PFSK-1 (cell line): ENCODE measurements around the gene FOXK1.

Source experiments
- FOXP2 ChIP-seq: optimal IDR thresholded peaks from 2 replicates; pipeline ENCODE3; 2011; ENCODE audit warnings: borderline replicate concordance, control low read depth, inconsistent platforms; ENCODE audit not compliant: insufficient read depth; ENCODE audit errors: extremely low read length, extremely low read depth
- POLR2AphosphoS5 ChIP-seq: IDR thresholded peaks from 2 replicates; pipeline ENCODE4 v1.6.1; 2012; ENCODE audit warnings: low read depth, mild to moderate bottlenecking, control low read depth, low read length, moderate library complexity
- REST ChIP-seq, 2 experiments: IDR thresholded peaks; 2 replicates each; pipeline versions ENCODE4 v1.6.1 to v1.8.0; 2011 to 2012; ENCODE audit warnings: low read depth in 2 of 2, low read length in 2 of 2, control low read depth in 1 of 2, inconsistent platforms in 1 of 2, mild to moderate bottlenecking in 1 of 2, moderate library complexity in 1 of 2; ENCODE audit not compliant: insufficient read depth in 1 of 2
- SIN3A ChIP-seq: IDR thresholded peaks from 2 replicates; pipeline ENCODE4 v1.6.1; 2012; ENCODE audit warnings: mild to moderate bottlenecking, low read length, moderate library complexity, borderline replicate concordance; ENCODE audit not compliant: insufficient read depth
- TAF1 ChIP-seq: IDR thresholded peaks from 2 replicates; pipeline ENCODE4 v1.6.1; 2012; ENCODE audit warnings: low read length, control low read depth, borderline replicate concordance; ENCODE audit not compliant: insufficient read depth

The FOXK1 gene

GRCh38 chr7:4747013-4747412, 64.9 kb downstream of the FOXK1 start:
- TF ChIP-seq SIN3A (no peak), POLR2AphosphoS5 (no peak), TAF1 (no peak), REST (IDR thresholded peaks at IDR 0.05; ENCODE audit: insufficient read depth in 1 of 2, low read depth in 2 of 2, low read length in 2 of 2) (no peak), FOXP2 (no peak)

DNA sequence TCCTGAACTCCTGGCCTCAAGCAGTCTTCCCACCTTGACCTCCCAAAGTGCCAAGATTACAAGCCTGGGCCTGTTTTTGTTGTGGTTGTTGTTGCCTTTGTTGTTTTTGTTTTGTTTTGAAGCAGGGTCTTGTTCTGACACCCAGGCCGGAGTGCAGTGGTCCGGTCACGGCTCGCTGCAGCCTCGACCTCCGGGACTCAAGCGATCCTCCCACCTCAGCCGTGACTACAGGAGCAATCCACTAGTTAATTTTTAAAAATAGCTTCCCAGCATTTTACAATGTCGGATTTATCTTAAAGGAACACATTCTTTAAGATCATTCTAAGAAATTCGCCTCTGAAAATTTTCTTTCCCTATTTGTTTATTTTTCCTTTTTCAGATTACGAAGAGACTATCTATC, 65.7 kb downstream of the FOXK1 start:
- no peak for TF ChIP-seq TAF1

- no peak for TF ChIP-seq TAF1
- no peak for TF ChIP-seq REST (IDR thresholded peaks at IDR 0.05; ENCODE audit: insufficient read depth in 1 of 2, low read depth in 2 of 2, low read length in 2 of 2)
- no peak for TF ChIP-seq POLR2AphosphoS5
- TF ChIP-seq FOXP2, result no peak
- TF ChIP-seq SIN3A, result no peak
These were observed 66.2 kb downstream of the FOXK1 start for GRCh38 chr7:4748231-4748681.

- TF ChIP-seq TAF1, result no peak
- TF ChIP-seq SIN3A, result no peak
- TF ChIP-seq POLR2AphosphoS5, result no peak
- no peak for TF ChIP-seq REST (IDR thresholded peaks at IDR 0.05; ENCODE audit: insufficient read depth in 1 of 2, low read depth in 2 of 2, low read length in 2 of 2)
- no peak for TF ChIP-seq FOXP2
These were observed 67.3 kb downstream of the FOXK1 start for GRCh38 chr7:4749363-4749762.

- TF ChIP-seq SIN3A (no peak), TAF1 (no peak), FOXP2 (no peak), REST (IDR thresholded peaks at IDR 0.05; ENCODE audit: insufficient read depth in 1 of 2, low read depth in 2 of 2, low read length in 2 of 2) (no peak), POLR2AphosphoS5 (no peak)
These were observed 67.7 kb downstream of the FOXK1 start for GRCh38 chr7:4749798-4750197.
